Thyroid gland (tissue), 4 donors: ENCODE data around the gene BCR. TPM values are rescaled to one million over a fixed set of nuclear protein-coding genes. Genes with fewer than 3 reads are reported as not detected.

Experiments
- DNase-seq, 2 donors: peaks; one replicate each; pipeline ENCODE4 v3.0.0-alpha.2; 2019
- H3K27ac ChIP-seq, 3 donors: fragments of 200-600 bp; sonication (generic); 1 replicate in 2 of 3; 2 replicates in 1 of 3; pipeline ENCODE4 v1.5.1; 2016 to 2019; ENCODE audit warnings: mild to moderate bottlenecking in 1 of 3, moderate library complexity in 1 of 3
- H3K27me3 ChIP-seq: fragments of 200-600 bp; sonication (generic); one replicate; pipeline ENCODE4 v1.5.1; 2019
- H3K36me3 ChIP-seq, 2 donors: fragments of 200-600 bp; sonication (generic); one replicate each; pipeline ENCODE4 v1.5.1; 2016 to 2019
- H3K4me1 ChIP-seq, 2 donors: fragments of 200-600 bp; sonication (generic); one replicate each; pipeline ENCODE4 v1.5.1; 2017 to 2019
- H3K4me3 ChIP-seq, 3 donors: fragments of 200-600 bp; sonication (generic); replicated peaks in 1 of 3; 1 replicate in 2 of 3; 2 replicates in 1 of 3; pipeline ENCODE4 v1.5.1; 2016; ENCODE audit warnings: mild to moderate bottlenecking in 1 of 3
- H3K9me3 ChIP-seq: fragments of 200-600 bp; sonication (generic); one replicate; pipeline ENCODE4 v1.5.1; 2017
- CTCF ChIP-seq, 6 experiments: fragments of 200-600 bp in 3 of 6; fragments of 450-650 bp in 3 of 6; sonication (generic) in 3 of 6; IDR thresholded peaks; one replicate each; pipeline ENCODE4 v1.5.1; 2016 to 2019; ENCODE audit warnings: antibody characterized with exemption in 6 of 6, mild to moderate bottlenecking in 2 of 6, inconsistent platforms in 1 of 6, moderate library complexity in 1 of 6
- POLR2A ChIP-seq, 2 donors: fragments of 450-650 bp; IDR thresholded peaks; one replicate each; pipeline ENCODE4 v1.6.1; 2017; ENCODE audit warnings: antibody characterized with exemption in 2 of 2, mild to moderate bottlenecking in 2 of 2, moderate library complexity in 1 of 2
- WGBS, 2 donors: methylation state at CpG; one replicate each; pipeline ENCODE4 v1.1.5; 2017; 5-methylcytosine and 5-hydroxymethylcytosine counted together
- intact Hi-C: fragments of 100-400 bp; cut with DNase I; formaldehyde crosslinking; loops from one replicate; pipeline ENCODE4 v1.15.1; 2023
- total RNA-seq, 4 donors: library from RNA; depleted of rRNA; stranded (reverse); fragments of >200 nt; gene quantifications; one replicate each; pipeline ENCODE4 v1.2.3, GENCODE V29; 2016

BCR gene
- total RNA-seq, 4 donors from 2014 or later, result 80.1 to 127 (median 87.7) TPM

- H3K4me1 ChIP-seq, result no peaks in the 10 kb centered on the region
- intact Hi-C loops, result no loop called here
- 82 to 87% methylated on average over 10 to 11 of the region's 11 CpGs for WGBS, 2 donors
- H3K4me3 ChIP-seq, result no peak overlapping the region
- no peaks in the 10 kb centered on the region for H3K9me3 ChIP-seq
- no peak for DNase-seq
- H3K27ac ChIP-seq, result no peak overlapping the region
- TF ChIP-seq CTCF (IDR thresholded peaks at IDR 0.05), result no peak
- no peak for TF ChIP-seq POLR2A (IDR thresholded peaks at IDR 0.05)
- no peaks in the 10 kb centered on the region for H3K27me3 ChIP-seq
- H3K36me3 ChIP-seq, result no peaks in the 10 kb centered on the region
Observed at GRCh38 chr22:23164091-23164490, 16.2 kb upstream of the BCR start.

- Histone ChIP-seq H3K36me3 (no peaks in the 10 kb centered on the region), H3K27me3 (no peaks in the 10 kb centered on the region), H3K27ac (no peak overlapping the region), H3K4me3 (no peak overlapping the region), H3K4me1 (no peaks in the 10 kb centered on the region), H3K9me3 (no peaks in the 10 kb centered on the region)
- DNase-seq, result no peak
- WGBS, 2 donors, result 82 to 84% methylated on average over 5 to 6 of the region's 6 CpGs
- TF ChIP-seq POLR2A (IDR thresholded peaks at IDR 0.05), result no peak
- no peak for TF ChIP-seq CTCF (IDR thresholded peaks at IDR 0.05)
- intact Hi-C loops, result no loop called here
Observed at GRCh38 chr22:23166042-23166831, 14.1 kb upstream of the BCR start.

- TF ChIP-seq CTCF (IDR thresholded peaks at IDR 0.05), result no peak
- TF ChIP-seq POLR2A (IDR thresholded peaks at IDR 0.05), result no peak
- Histone ChIP-seq H3K4me3 (no peak overlapping the region), H3K27me3 (no peaks in the 10 kb centered on the region), H3K36me3 (no peaks in the 10 kb centered on the region), H3K27ac (no peak overlapping the region), H3K4me1 (no peaks in the 10 kb centered on the region), H3K9me3 (no peaks in the 10 kb centered on the region)
- intact Hi-C loops, result no loop called here
- no peak for DNase-seq
- 69 to 87% methylated on average over 10 of the region's 10 CpGs for WGBS, 2 donors
Observed at GRCh38 chr22:23166841-23167616, 13.3 kb upstream of the BCR start.

GRCh38 chr22:23168391-23169042 is 11.8 kb upstream of the BCR start:
- intact Hi-C loops, result no loop called here
- WGBS, 2 donors, result 90 to 96% methylated on average over 5 to 6 of the region's 9 CpGs

More at GRCh38 chr22:23168391-23169042, 11.8 kb upstream of the BCR start:
- Histone ChIP-seq H3K27ac (no peak overlapping the region), H3K4me1 (no peaks in the 10 kb centered on the region), H3K9me3 (no peaks in the 10 kb centered on the region), H3K36me3 (no peaks in the 10 kb centered on the region), H3K27me3 (no peaks in the 10 kb centered on the region), H3K4me3 (no peak overlapping the region)
- TF ChIP-seq POLR2A (IDR thresholded peaks at IDR 0.05) (no peak), CTCF (IDR thresholded peaks at IDR 0.05) (no peak)
- DNase-seq, result no peak
